Limb (tissue), 2 donors: Measurements from ENCODE around the gene FHAD1.

Source experiments
- DNase-seq, 2 donors: peaks; one replicate each; pipeline ENCODE4 v3.0.0-alpha.2; 2016; ENCODE audit errors: extremely low spot score in 2 of 2

The FHAD1 gene

GRCh38 chr1:15246960-15247614 is at the start of gene FHAD1:
Gene FHAD1, plus strand, starts transcription at chr1:15247223. Its CDS starts 4,562 bp downstream, at chr1:15251785.
- DNase-seq: peak; percentile 55 to 88

DNA sequence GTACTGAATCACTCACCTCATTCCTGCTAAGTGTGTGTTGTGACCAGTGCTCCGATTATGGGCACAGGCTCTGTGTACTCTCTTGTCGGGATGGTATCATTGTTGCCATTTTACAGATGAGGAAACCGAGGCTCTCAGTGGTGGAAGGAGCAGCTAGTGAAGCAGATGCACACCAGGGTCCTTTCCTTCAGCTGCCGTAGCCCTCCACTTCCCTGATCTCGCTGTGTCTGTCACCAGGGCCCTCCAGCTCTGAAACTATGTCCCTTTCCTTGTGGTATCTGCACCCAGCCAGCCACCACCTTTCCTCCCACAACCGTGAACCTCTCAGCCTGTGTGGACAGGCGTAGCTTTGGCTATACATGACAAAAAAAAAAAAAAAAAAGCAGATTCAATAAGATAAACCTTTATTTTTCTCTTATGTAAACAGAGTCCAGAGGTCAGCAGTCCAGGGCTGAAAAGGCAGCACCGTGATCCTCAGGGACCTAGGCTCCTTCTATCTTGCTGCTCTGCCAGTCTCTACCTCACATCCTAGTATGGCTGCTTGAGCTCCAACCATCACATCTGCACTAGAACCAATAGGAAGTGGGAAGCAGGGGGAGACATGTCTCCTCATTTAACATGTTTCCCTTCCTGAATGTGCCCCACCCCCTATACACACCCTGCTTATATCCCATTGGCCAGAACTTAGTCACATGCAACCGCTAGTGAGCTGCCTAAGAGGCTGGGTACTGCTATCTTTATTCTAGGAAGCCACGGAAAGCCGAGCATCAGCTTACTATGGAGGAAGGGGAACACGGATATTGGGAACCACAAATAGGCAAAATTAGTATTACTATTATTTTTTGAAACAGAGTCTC is 49.2 kb upstream of the FHAD1 start:
- no peak for DNase-seq

GRCh38 chr1:15198684-15199083 is 48.3 kb upstream of the FHAD1 start:
- no peak for DNase-seq

DNA sequence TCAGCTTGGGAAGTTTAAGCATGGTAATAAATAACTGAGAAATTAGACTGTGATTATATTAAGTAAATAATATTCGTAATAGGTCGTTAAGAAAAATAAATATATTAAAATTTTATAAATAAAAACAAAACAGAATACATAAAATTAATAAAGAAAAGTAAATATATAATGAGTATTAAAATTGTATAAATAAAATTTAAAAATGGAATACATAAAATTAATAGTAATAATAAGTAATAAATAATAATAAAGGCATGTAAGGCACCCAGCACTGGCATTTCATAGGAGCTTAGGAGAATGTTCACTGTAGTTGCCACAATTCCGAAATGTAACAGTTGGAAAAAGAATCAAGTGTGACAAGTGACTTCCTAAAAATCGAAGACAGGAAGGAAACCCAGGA is 45.8 kb upstream of the FHAD1 start:
- no peak for DNase-seq

GRCh38 chr1:15201849-15202551 is 45.0 kb upstream of the FHAD1 start:
- DNase-seq: no peak

GRCh38 chr1:15204931-15205330 is 42.1 kb upstream of the FHAD1 start:
- DNase-seq: no peak

- DNase-seq: no peak
Measured at GRCh38 chr1:15205586-15206346, 41.3 kb upstream of the FHAD1 start.

GRCh38 chr1:15206418-15207030 is 40.5 kb upstream of the FHAD1 start:
- no peak for DNase-seq

DNA sequence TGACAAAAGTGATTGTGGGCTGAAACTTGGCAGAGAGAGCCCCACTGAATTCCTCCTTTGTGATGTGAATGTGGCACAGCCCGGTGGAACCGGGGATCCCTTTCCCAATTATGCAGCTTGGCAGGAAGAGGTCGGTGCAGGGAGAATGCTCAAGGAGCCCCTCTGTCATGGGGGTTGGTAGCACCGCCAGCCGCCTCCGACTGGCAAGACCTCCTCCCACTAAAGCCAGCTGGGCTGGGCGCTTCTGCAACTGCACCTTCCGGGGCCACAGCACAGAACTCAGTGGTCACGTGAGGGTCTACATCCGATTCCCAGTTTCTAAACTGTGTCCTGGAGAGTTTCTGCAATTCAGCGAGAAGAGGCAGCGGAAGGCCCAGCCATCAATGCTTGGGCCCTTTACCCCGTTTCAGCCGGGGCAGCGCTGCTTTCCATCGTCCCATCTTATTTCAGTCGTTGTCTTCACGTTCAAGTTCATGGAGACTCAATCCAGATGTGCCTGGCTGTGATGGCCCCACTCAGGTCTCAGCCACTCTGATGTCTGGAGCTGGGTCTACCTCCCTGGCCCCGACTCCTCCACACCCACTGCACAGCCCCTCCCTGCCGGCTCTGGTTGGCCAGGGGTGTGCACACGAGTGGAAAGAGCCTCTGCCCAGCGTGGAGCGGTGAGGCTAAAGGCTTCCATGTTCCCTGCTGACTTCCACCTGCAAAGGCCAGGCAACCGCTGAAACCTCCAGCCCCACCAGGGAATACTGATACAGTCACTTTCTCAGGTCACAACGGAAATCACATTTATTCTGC is 39.8 kb upstream of the FHAD1 start:
- no peak for DNase-seq

- DNase-seq: no peak
Measured at GRCh38 chr1:15207829-15208429, 39.1 kb upstream of the FHAD1 start.

DNA sequence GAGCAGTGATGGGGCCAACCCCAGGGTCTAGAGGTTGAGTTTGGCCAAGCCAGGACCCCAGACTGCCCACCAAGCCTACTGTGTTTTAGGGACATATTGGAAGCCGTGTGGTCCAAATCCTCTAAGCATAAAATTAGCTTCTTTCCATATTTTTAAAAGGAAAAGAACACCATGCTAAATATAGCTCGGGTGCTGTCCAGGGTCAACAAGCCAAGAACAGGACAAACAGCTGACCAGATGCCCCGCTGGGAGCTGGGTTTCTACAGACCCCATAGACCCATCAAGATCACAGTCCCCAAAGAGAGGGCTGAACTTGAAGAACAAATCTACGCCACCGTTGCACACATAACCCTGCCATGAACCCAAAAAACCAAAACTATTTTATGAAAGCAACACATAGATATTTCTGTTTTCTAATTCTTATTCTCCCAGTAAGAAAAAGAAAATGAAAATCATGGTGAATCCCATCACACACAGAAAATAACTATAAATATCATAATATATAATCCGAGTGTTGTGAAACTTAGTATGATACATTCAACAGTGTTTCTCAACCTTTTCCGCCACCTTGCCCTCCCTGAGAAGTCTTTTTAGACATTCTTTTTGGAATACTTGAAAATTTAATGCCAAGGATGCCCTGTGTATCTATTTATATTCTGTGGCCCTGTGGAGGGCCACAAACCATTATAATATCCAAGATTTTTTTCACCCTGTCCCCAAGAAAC is 36.2 kb upstream of the FHAD1 start:
- DNase-seq: no peak

GRCh38 chr1:15211424-15211823 is 35.6 kb upstream of the FHAD1 start:
- no peak for DNase-seq

- no peak for DNase-seq
Measured at GRCh38 chr1:15212216-15212953, 34.6 kb upstream of the FHAD1 start.

DNA sequence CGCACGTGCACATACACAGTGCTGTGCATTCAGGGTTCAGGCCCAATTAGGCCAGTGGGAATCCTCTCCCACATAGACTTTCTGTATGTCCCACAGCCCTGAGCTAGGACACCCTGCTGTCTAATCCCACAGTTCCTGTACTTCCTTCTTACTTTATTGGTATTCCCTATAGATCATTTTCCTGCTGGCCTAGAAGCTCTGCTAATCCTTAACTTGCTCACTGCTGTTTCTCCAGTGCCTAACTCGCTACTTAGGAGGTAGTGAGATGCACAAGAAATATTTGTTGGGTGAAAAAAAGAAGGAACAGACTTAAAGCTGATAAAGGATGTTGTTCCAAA is 34.1 kb upstream of the FHAD1 start:
- DNase-seq: no peak

DNA sequence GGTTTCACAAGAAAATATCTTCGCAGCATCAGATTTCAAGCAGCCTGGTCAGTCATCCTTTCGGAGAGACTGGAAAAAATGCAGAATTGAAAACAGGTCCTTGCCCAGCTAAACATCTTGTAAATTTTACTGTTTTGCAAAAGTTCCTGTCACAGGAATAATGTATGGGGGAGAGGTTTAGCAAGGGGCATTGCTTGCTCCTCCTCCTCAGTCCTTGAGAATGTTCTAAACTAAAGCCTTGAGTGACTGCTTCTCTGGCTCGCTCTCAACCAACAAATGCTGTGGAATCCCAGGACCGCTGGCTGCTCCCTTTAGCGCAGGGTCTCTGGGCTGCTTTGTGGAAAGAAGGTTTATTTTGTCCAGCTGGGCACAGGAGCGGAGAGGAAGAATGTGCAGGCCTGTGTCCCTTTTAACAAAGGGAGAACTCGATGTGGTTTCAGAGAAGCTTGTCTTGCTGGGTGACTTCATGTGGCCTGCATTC is 33.6 kb upstream of the FHAD1 start:
- DNase-seq: no peak

DNA sequence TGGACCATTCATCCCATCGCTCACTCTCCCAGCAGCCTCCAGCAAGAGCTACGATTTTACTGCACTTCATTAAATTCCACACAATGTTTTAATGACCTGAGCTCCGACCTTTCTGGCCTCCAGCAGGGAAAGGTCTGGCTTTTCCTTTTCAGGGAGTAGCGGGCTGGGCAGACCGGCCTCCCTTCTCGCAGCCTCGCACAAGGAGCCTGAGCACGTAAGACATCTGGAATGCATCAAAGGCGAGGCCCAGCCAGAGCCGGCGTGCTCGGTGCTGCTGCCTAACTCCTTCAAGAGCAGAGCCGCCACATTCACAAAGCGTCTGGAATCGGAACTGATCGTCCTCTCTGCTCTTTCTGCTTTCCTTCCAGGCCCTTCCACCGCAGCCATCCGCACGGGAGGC is 32.5 kb upstream of the FHAD1 start:
- peak; percentile 79 to 81 for DNase-seq

DNA sequence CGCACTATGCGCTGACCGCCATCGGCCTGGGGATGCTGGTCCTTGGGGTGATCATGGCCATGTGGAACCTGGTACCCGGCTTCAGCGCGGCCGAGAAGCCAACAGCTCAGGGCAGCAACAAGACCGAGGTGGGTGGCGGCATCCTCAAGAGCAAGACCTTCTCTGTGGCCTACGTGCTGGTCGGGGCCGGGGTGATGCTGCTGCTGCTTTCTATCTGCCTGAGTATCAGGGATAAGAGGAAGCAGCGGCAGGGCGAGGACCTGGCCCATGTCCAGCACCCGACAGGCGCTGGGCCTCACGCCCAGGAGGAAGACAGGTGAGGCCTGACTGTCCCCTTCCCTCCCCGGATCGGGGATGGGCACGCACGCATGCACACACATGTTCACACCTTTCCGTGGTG is 31.9 kb upstream of the FHAD1 start:
- DNase-seq: no peak

DNA sequence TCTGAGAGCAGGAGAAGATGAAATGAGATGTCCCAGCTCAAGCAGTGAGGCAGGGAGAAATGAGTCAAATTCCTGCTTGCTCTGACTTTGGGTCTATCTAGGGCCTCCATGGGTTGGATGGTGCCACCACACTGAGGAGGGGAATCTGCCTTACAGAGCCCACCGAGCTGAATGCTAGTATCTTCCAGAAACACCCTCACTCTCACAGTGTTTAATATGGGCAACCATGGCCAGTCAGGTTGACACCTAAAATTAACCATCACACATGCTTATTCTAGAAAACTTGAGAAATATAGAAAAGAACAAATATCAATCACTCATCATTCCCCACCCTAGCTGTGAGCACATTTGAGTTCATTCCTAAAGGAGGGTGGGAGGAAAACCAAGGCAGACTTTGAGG is 29.4 kb upstream of the FHAD1 start:
- no peak for DNase-seq
